Adipocyte (in vitro differentiated cells): ENCODE data around the gene LIPC.

Experiments used
- DNase-seq: peaks from one replicate; pipeline ENCODE4 v3.0.0-alpha.2; 2015; ENCODE audit warnings: low read depth
- H3K27me3 ChIP-seq: replicated peaks from 2 replicates; pipeline ENCODE4 v1.7.0; 2013; ENCODE audit warnings: mild to moderate bottlenecking, low read length, moderate library complexity; ENCODE audit not compliant: control insufficient read depth, insufficient read depth
- H3K36me3 ChIP-seq: 2 replicates; pipeline ENCODE4 v1.7.0; 2013; ENCODE audit warnings: low read length, mild to moderate bottlenecking, moderate library complexity; ENCODE audit not compliant: control insufficient read depth, insufficient read depth, severe bottlenecking
- H3K4me1 ChIP-seq: 2 replicates; pipeline ENCODE4 v1.7.0; 2013; ENCODE audit warnings: mild to moderate bottlenecking, low read length, moderate library complexity; ENCODE audit not compliant: control insufficient read depth, insufficient read depth
- H3K4me3 ChIP-seq: 2 replicates; pipeline ENCODE4 v1.7.0; 2013; ENCODE audit warnings: mild to moderate bottlenecking, low read length, moderate library complexity
- H3K9ac ChIP-seq: 2 replicates; pipeline ENCODE4 v1.7.0; 2013; ENCODE audit warnings: mild to moderate bottlenecking, low read length, moderate library complexity
- H3K9me3 ChIP-seq: 2 replicates; pipeline ENCODE4 v1.7.0; 2013; ENCODE audit warnings: mild to moderate bottlenecking, low read length, moderate library complexity; ENCODE audit not compliant: control insufficient read depth

LIPC gene

DNA sequence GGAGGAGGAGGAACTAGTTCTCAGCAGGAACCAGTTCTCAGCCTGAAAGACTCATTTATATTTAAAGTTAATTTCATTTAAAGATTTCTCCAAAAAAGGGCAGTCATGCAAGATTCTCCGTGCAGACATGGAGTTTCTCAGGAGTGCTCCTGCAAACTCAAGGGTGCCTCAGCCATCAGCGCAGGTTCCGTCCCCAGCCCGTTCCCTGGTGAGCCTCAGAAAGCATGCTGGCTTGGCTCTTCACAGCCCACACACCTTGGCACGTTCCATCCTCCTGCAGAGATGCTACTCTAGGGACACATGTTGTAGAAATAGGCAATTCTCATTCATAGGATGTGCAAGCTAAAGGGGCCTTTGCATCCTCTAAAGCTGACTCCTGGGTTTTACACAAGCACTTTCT is 123.0 kb downstream of the LIPC start:
- Histone ChIP-seq H3K9me3 (peaks cover 4% of the 10 kb centered on the region), H3K27me3 (no peaks in the 10 kb centered on the region), H3K4me3 (no peak overlapping the region), H3K4me1 (peaks cover 17% of the 10 kb centered on the region), H3K9ac (no peak overlapping the region), H3K36me3 (no peaks in the 10 kb centered on the region)
- DNase-seq: no peak

DNA sequence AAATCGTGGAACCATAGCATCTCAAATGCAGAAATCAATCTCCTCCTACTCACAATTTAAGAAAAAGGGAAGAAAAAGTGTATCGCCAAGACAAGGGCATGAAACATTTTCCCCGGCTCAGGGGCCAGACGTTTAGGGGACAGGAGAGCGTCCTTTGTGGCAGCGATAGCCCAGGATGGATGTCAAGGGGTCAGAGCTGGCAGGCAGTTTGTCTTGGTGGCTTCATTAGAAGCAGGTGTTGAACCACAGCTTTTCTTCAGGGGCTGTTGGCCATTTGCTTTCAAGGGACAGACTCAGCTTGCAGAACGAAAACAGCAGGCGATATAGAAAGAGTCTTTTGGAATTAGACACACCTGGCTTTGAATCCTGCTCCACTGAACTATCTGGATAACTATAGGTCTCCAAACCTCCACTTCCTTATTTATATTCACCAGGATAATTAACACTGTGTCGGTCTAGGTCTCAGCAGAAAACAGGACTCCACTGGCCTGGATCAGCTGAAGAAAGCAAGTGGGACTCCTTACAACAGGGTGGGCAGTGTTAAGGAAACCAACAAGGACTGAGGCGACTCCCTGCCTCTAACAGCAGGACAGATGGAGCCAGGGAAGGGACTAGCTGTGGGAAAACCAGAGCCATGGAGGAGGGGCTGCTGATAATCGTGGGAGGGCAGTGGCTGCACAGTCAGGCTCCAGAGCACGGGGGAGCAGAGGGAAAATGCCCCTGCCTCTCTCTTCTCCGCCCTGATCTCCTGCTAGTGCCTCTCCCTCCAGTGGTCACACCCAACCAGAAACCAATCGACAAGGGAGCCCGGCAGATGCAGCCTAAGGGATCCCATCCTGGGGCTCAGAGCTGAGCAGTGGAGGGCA is 123.6 kb downstream of the LIPC start:
- Histone ChIP-seq H3K9me3 (peaks cover 4% of the 10 kb centered on the region), H3K4me1 (peaks cover 17% of the 10 kb centered on the region), H3K4me3 (no peak overlapping the region), H3K36me3 (no peaks in the 10 kb centered on the region), H3K27me3 (no peaks in the 10 kb centered on the region), H3K9ac (no peak overlapping the region)
- DNase-seq: no peak

DNA sequence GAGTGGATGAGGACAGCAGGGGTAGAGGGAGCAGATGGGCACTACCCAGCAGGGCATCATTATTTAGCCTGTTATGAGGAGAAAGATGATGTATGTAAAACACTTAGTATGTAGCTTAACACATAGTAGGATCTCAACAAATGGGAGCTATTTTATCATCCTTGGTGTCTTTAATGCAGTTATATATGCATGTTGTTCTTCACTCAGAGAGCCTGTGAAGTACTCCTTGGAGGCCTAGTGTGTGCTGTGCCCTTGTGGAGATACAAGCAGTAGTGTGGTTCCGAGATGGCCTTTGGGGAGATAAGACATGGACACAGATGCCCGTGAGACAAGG is 124.2 kb downstream of the LIPC start:
- H3K27me3 ChIP-seq: no peaks in the 10 kb centered on the region
- H3K4me1 ChIP-seq: peaks cover 17% of the 10 kb centered on the region
- no peak overlapping the region for H3K9ac ChIP-seq
- DNase-seq: no peak
- H3K4me3 ChIP-seq: no peak overlapping the region
- H3K9me3 ChIP-seq: peaks cover 4% of the 10 kb centered on the region
- no peaks in the 10 kb centered on the region for H3K36me3 ChIP-seq

DNA sequence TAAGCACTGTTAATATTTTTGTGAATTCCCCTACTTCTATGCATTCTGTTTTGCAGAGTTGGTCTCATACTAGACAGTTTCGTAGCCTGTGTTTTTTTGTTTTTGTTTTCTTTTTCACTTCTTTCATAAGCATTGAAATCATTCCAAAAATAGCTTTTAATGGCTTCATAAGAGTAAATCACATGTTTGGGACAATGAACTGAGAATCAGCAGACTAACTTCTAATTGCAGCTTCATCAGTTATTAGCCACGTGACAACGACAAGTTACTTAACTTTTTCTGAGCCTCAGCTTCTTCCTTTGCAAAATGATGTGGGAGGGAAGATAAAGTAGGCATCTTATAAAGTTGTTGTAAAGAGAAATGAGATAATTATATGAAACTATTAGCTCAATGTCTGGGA is 124.8 kb downstream of the LIPC start:
- Histone ChIP-seq H3K9me3 (peaks cover 4% of the 10 kb centered on the region), H3K4me3 (no peak overlapping the region), H3K9ac (no peak overlapping the region), H3K36me3 (no peaks in the 10 kb centered on the region), H3K4me1 (peaks cover 11% of the 10 kb centered on the region), H3K27me3 (no peaks in the 10 kb centered on the region)
- no peak for DNase-seq

DNA sequence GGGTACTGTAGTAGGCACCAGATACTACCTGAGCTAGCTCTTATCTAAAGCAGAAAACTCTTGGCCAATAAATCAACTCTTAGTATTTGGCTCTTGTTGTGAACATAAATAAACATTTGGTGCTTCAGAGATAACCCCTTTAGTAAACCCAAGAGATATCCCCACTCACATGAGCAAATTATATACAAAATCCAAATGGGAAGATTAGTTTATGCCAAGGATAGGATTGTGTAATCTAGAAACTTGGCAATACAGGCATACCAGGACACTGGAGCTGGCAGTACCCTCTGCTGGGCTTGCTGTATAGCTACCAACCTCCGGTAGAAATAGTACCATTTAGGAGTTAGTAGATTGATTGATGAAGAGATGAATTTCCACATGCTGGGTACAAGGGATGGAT is 127.0 kb downstream of the LIPC start:
- H3K9me3 ChIP-seq: peaks cover 4% of the 10 kb centered on the region
- H3K36me3 ChIP-seq: no peaks in the 10 kb centered on the region
- H3K4me1 ChIP-seq: no peaks in the 10 kb centered on the region
- H3K27me3 ChIP-seq: no peaks in the 10 kb centered on the region
- H3K9ac ChIP-seq: no peak overlapping the region
- no peak for DNase-seq
- H3K4me3 ChIP-seq: no peak overlapping the region

DNA sequence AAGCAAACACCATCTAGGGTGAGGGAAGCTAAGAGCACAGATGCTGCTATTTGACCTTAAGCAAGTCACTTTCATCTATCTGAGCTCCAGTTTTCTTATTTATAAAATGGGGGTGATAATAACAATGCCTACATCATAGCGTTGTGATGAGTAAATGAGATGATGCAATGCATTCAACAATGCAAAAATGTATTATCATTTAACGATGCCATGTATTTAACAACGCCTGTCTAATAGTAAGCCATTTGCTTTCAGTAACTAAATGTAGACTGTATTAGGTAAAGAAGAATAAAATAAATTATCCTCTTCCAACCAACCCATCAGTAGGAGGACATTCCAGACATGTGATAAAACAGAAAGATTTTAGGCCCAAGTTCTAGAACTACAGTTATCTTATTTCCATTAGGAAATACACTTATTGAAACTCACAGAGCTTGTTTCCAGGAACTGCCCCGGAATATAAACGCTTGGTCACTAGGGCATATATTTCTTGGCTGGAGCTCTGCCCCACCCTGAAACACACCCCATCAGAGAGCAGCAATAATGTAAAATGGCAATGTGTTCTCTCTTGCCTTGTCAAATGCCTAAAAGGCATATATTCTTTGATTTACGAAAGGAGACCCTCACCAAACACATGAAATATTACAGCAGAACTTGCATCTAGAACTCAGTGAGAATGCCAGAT is 128.3 kb downstream of the LIPC start:
- H3K9ac ChIP-seq: no peak overlapping the region
- peaks cover 4% of the 10 kb centered on the region for H3K9me3 ChIP-seq
- H3K36me3 ChIP-seq: no peaks in the 10 kb centered on the region
- no peak overlapping the region for H3K4me3 ChIP-seq
- no peaks in the 10 kb centered on the region for H3K4me1 ChIP-seq
- no peak for DNase-seq
- no peaks in the 10 kb centered on the region for H3K27me3 ChIP-seq

DNA sequence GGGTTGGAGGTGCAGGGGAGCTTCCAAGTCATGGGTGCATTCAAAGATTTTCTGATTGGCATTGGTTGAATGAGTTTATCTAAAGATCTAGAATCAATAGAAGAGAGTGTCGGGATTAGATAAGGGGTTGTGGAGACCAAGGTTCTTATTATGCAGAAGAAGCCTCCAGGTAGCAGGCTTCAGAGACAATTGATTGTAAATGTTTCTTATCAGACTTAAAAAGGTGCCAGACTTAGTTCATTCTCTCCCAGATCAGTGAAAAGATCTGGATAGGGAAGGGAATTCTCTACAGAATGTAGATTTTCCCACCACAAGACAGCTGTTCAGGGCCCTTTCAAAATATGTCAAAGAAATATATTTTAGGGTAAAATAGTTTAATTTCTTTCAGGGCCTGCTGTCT is 129.5 kb downstream of the LIPC start:
- H3K27me3 ChIP-seq: no peaks in the 10 kb centered on the region
- no peaks in the 10 kb centered on the region for H3K4me1 ChIP-seq
- no peak for DNase-seq

DNA sequence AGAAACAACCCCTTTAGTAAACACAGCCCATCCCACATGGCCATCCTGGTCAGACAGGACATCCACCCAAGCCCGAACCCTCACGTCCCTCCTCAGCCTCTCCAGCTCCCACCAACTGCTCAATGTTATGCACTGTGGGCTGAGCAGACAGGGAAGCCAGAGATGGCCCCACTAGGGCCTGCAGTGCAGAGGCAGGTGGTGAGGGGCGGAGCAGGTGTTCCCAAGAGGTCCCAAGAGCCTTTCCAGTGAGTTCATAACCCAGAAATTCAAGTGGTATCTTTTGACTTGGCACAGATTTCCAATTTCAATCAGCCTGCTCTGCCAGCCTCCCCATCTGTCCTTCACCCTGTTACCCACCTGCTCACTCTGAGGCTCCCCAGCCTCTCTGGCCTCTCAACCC is 130.3 kb downstream of the LIPC start:
- no peaks in the 10 kb centered on the region for H3K27me3 ChIP-seq
- DNase-seq: no peak
- H3K36me3 ChIP-seq: no peaks in the 10 kb centered on the region
- no peak overlapping the region for H3K9ac ChIP-seq
- H3K4me3 ChIP-seq: no peak overlapping the region
- peaks cover 4% of the 10 kb centered on the region for H3K9me3 ChIP-seq
- H3K4me1 ChIP-seq: no peaks in the 10 kb centered on the region

More for the DNA sequence above, 129.5 kb downstream of the LIPC start:
- peaks cover 4% of the 10 kb centered on the region for H3K9me3 ChIP-seq
- H3K4me3 ChIP-seq: no peak overlapping the region
- no peaks in the 10 kb centered on the region for H3K36me3 ChIP-seq
- no peak overlapping the region for H3K9ac ChIP-seq

DNA sequence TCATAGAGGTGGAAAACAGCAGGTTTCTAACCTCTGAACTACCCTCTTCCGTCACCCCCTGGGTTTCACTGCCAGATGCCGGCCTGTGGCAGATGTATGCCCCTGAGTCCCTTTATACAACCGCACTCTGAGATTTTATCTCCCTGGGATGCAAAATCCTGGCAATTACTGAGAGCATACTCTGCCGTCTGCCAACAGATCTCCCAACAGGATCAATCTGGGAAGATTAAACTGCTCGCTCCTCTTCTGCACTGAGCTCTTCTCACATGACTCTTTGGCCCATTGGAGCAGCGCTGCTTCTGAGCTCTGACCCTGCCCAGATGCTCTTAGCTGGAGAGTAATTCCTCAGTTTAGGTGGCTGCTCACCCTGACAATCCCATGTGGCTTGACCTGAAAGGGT is 133.2 kb downstream of the LIPC start:
- DNase-seq: no peak
- H3K4me3 ChIP-seq: no peak overlapping the region
- H3K4me1 ChIP-seq: no peaks in the 10 kb centered on the region
- peaks cover 3% of the 10 kb centered on the region for H3K9me3 ChIP-seq
- H3K9ac ChIP-seq: no peak overlapping the region
- no peaks in the 10 kb centered on the region for H3K27me3 ChIP-seq
- H3K36me3 ChIP-seq: no peaks in the 10 kb centered on the region

DNA sequence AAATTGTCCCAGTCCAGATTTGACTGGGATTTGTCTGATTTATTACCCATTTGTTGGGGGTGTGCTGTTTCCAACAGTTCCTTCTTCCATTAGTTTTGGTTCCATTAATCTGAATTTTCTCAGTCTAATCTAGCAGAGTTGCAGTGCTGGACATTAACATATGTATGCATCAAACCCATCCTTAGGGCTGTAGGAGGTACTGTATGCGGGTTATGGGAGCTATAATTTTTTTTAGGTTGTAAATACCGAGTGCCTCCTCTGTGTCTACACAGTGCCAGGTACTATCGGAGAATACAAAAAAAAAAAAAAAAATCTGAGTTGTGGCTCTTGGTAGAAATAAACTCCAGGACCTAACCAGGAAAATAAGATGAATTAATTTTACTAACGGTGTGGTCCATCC is 133.8 kb downstream of the LIPC start:
- Histone ChIP-seq H3K4me1 (no peaks in the 10 kb centered on the region), H3K36me3 (no peaks in the 10 kb centered on the region), H3K4me3 (no peak overlapping the region), H3K27me3 (no peaks in the 10 kb centered on the region), H3K9me3 (peaks cover 3% of the 10 kb centered on the region), H3K9ac (no peak overlapping the region)
- no peak for DNase-seq

DNA sequence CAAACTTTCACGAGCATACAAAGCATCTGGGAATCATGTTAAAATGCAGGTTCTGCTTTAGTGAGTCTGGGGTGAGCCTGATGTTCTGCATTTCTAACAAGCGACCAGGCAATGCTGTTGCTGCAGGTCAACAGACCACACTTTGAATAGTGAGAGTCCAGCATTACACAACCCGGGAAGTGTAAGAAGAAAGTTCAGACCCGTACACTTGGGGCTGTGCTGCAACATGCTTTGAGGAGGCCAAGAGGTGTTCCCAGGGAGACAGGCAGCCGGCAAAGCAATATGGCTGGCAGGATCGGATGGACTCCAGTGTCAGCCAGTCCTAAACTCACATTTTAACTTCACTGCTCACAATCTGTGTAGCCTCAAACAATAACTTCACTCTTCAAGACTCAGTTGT is 134.2 kb downstream of the LIPC start:
- Histone ChIP-seq H3K27me3 (no peaks in the 10 kb centered on the region), H3K4me1 (no peaks in the 10 kb centered on the region), H3K36me3 (no peaks in the 10 kb centered on the region), H3K9ac (no peak overlapping the region), H3K9me3 (peaks cover 3% of the 10 kb centered on the region), H3K4me3 (no peak overlapping the region)
- no peak for DNase-seq
